ENCODE measurements around the gene C2orf92.

Gene C2orf92

GRCh38 chr2:97661927-97662326, 7.6 kb upstream of the C2orf92 start:
- peak overlapping the region; percentile 70 for H3K4me3 ChIP-seq (ENCODE audit: low read depth, low read length)
- TF ChIP-seq, protein P1, sequence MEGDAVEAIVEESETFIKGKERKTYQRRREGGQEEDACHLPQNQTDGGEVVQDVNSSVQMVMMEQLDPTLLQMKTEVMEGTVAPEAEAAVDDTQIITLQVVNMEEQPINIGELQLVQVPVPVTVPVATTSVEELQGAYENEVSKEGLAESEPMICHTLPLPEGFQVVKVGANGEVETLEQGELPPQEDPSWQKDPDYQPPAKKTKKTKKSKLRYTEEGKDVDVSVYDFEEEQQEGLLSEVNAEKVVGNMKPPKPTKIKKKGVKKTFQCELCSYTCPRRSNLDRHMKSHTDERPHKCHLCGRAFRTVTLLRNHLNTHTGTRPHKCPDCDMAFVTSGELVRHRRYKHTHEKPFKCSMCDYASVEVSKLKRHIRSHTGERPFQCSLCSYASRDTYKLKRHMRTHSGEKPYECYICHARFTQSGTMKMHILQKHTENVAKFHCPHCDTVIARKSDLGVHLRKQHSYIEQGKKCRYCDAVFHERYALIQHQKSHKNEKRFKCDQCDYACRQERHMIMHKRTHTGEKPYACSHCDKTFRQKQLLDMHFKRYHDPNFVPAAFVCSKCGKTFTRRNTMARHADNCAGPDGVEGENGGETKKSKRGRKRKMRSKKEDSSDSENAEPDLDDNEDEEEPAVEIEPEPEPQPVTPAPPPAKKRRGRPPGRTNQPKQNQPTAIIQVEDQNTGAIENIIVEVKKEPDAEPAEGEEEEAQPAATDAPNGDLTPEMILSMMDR (IDR thresholded peaks at IDR 0.05; ENCODE audit: low read depth, low read length, missing control alignments) = no peak
- DNase-seq (ENCODE audit: low read depth) = no peak

GRCh38 chr2:97662386-97662894, 7.1 kb upstream of the C2orf92 start:
- TF ChIP-seq, protein P1 (IDR thresholded peaks at IDR 0.05; ENCODE audit: low read depth, low read length, missing control alignments) = no peak
- peak overlapping the region; percentile 70 for H3K4me3 ChIP-seq (ENCODE audit: low read depth, low read length)
- DNase-seq (ENCODE audit: low read depth) = no peak

- TF ChIP-seq, protein P1 (IDR thresholded peaks at IDR 0.05; ENCODE audit: low read depth, low read length, missing control alignments) = no peak
- DNase-seq (ENCODE audit: low read depth) = peak; percentile 65
- peak overlapping the region; percentile 70 for H3K4me3 ChIP-seq (ENCODE audit: low read depth, low read length)
Measured at GRCh38 chr2:97662895-97663625, 6.5 kb upstream of the C2orf92 start.

- H3K4me3 ChIP-seq (ENCODE audit: low read depth, low read length) = peak overlapping the region; percentile 70
- TF ChIP-seq, protein P1 (IDR thresholded peaks at IDR 0.05; ENCODE audit: low read depth, low read length, missing control alignments) = no peak
- DNase-seq (ENCODE audit: low read depth) = no peak
Measured at GRCh38 chr2:97663626-97663961, 5.9 kb upstream of the C2orf92 start.

- peak; percentile 96 for DNase-seq (ENCODE audit: low read depth)
- H3K4me3 ChIP-seq (ENCODE audit: low read depth, low read length) = peak within 1 kb of the TSS; percentile 70
- TF ChIP-seq, protein P1 (IDR thresholded peaks at IDR 0.05; ENCODE audit: low read depth, low read length, missing control alignments) = no peak
Measured at GRCh38 chr2:97663962-97664635, 5.4 kb upstream of the C2orf92 start, which contains the start of gene ACTR1B. Gene ACTR1B (minus strand): TSS chr2:97664044. CDS start chr2:97663890, 154 bp downstream.

DNA sequence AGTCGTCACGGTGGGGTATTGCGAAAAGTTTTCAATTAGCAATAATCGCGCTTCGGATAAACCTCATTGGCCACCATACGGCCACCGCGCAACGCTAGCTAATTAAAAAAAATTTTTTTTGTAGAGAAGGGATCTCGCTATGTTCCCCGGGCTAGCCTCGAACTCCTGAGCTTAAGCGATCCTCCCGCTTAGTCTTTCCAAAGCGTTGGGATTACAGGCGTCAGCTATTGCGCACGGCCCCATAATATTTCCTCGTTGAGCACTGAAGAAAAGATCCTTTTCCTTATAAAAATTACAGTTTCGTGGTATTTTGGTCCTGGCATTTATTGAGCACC, 4.9 kb upstream of the C2orf92 start:
- DNase-seq (ENCODE audit: low read depth) = no peak
- TF ChIP-seq, protein P1 (IDR thresholded peaks at IDR 0.05; ENCODE audit: low read depth, low read length, missing control alignments) = no peak
- H3K4me3 ChIP-seq (ENCODE audit: low read depth, low read length) = peak overlapping the region; percentile 59
